GM12878 (cell line): Measurements from ENCODE around the gene NEK7. TPM values are rescaled to one million over a fixed set of nuclear protein-coding genes. Genes with fewer than 3 reads are reported as not detected.
A peak's percentile ranks its signal among the peaks of the same experiment; 100 is the strongest.

Experiments
- ATAC-seq: fragments of 200-7000 bp; cut with Tn5 transposase; 3 replicates; pipeline ENCODE4 v1.9.1; 2020; ENCODE audit warnings: mild to moderate bottlenecking, moderate library complexity
- BruUV-seq: library from RNA; stranded (reverse); fragments of 400-500 nt; replicated peaks from 2 replicates; lab custom pipeline; 2021; lab: Mats Ljungman, UMichigan
- CTCF ChIA-PET: fragments of 300-600 bp; sonication (Branson Sonifier 250); formaldehyde crosslinking; extraction: SDS; loops from one replicate; lab custom pipeline; 2021; ENCODE audit warnings: inconsistent platforms; lab: Yijun Ruan, JAX
- POLR2A ChIA-PET: fragments of 350-600 bp; formaldehyde crosslinking; extraction: SDS; loops from one replicate; lab custom pipeline; 2021; ENCODE audit warnings: inconsistent platforms; lab: Charles Lee
- RAD21 ChIA-PET: fragments of 300-600 bp; sonication (Branson Sonifier 250); formaldehyde crosslinking; loops from one replicate; lab custom pipeline; 2023; ENCODE audit warnings: antibody characterized with exemption; ENCODE audit not compliant: unreplicated experiment; lab: Charles Lee
- SMC1A ChIA-PET: fragments of 300-600 bp; sonication (Branson Sonifier 250); formaldehyde crosslinking; loops from one replicate; lab custom pipeline; 2023; ENCODE audit not compliant: unreplicated experiment, uncharacterized antibody; lab: Charles Lee
- DNase-seq: peaks from one replicate; pipeline ENCODE4 v3.0.0-alpha.2; 2011; ENCODE audit warnings: low read depth, low spot score
- FAIRE-seq: peaks from 3 replicates; lab custom pipeline; 2011; peaks lifted over from hg19 to GRCh38; lab: Jason Lieb, UNC
- H2AFZ ChIP-seq: 2 replicates; pipeline ENCODE4 v1.6.0; 2011; ENCODE audit warnings: low read depth, low read length, control low read depth; ENCODE audit not compliant: control insufficient read depth
- H3K27ac ChIP-seq: 2 replicates; pipeline ENCODE4 v1.5.1; 2011; ENCODE audit warnings: control low read depth; ENCODE audit not compliant: control insufficient read depth, insufficient read depth
- H3K27me3 ChIP-seq, 2 experiments: replicated peaks in 1 of 2; 2 replicates each; pipeline versions ENCODE4 v1.6.0 to v1.6.1; 2011; ENCODE audit warnings: low read length in 1 of 2; ENCODE audit not compliant: control insufficient read depth in 2 of 2, insufficient read depth in 2 of 2
- H3K36me3 ChIP-seq, 2 experiments: 2 replicates each; pipeline ENCODE4 v1.5.1; 2011; ENCODE audit warnings: low read length in 1 of 2; ENCODE audit not compliant: control insufficient read depth in 2 of 2, insufficient read depth in 2 of 2
- H3K4me1 ChIP-seq: 2 replicates; pipeline ENCODE4 v1.6.1; 2011; ENCODE audit warnings: mild to moderate bottlenecking, low read length, moderate library complexity, mixed read lengths; ENCODE audit not compliant: control insufficient read depth, insufficient read depth
- H3K4me2 ChIP-seq: 2 replicates; pipeline ENCODE4 v1.6.0; 2011; ENCODE audit warnings: control low read depth; ENCODE audit not compliant: control insufficient read depth, insufficient read depth
- H3K4me3 ChIP-seq: fragments of 200-600 bp; sonication (generic); 2 replicates; pipeline ENCODE4 v1.5.1; 2016
- H3K79me2 ChIP-seq: 2 replicates; pipeline ENCODE4 v1.6.0; 2011; ENCODE audit warnings: low read length; ENCODE audit not compliant: control insufficient read depth, insufficient read depth
- H3K9ac ChIP-seq: 2 replicates; pipeline ENCODE4 v1.8.0; 2011; ENCODE audit warnings: low read length, control low read depth, mixed read lengths; ENCODE audit not compliant: control insufficient read depth, insufficient read depth
- H3K9me3 ChIP-seq: replicated peaks from 3 replicates; pipeline ENCODE4 v1.5.1; 2011; ENCODE audit warnings: mild to moderate bottlenecking, low read length; ENCODE audit not compliant: control insufficient read depth, insufficient read depth
- H4K20me1 ChIP-seq: 2 replicates; pipeline ENCODE4 v1.6.0; 2011; ENCODE audit not compliant: control insufficient read depth, insufficient read depth
- CHD4 ChIP-seq: fragments of 200-600 bp; sonication (generic); IDR thresholded peaks from 2 replicates; pipeline ENCODE4 v1.6.1; 2016; ENCODE audit warnings: mild to moderate bottlenecking
- CREM ChIP-seq: IDR thresholded peaks from 2 replicates; pipeline ENCODE4 v1.6.1; 2014; ENCODE audit warnings: antibody characterized with exemption, low read depth
- ELK1 ChIP-seq: IDR thresholded peaks from 2 replicates; pipeline ENCODE4 v1.6.1; 2012; ENCODE audit warnings: low read depth, low read length, improper control_type of control experiment
- EZH2 ChIP-seq: IDR thresholded peaks from 2 replicates; pipeline ENCODE4 v1.6.1; 2012; ENCODE audit warnings: low read depth, mild to moderate bottlenecking, control low read depth, inconsistent platforms, low read length, borderline replicate concordance; ENCODE audit not compliant: control insufficient read depth
- FOXK2 ChIP-seq: fragments of 450-650 bp; IDR thresholded peaks from 2 replicates; pipeline ENCODE4 v1.6.1; 2017; ENCODE audit warnings: mild to moderate bottlenecking, moderate library complexity
- GABPA ChIP-seq: IDR thresholded peaks from 2 replicates; pipeline ENCODE4 v1.6.1; 2014; ENCODE audit warnings: antibody characterized with exemption, low read depth, mild to moderate bottlenecking, inconsistent platforms
- GATAD2B ChIP-seq: fragments of 450-650 bp; conservative IDR thresholded peaks from 2 replicates; pipeline ENCODE4 v1.6.1; 2017; ENCODE audit warnings: low read depth, mild to moderate bottlenecking, moderate library complexity
- KDM1A ChIP-seq: fragments of 200-600 bp; sonication (generic); IDR thresholded peaks from 2 replicates; pipeline ENCODE4 v1.6.1; 2016; ENCODE audit warnings: borderline replicate concordance
- MEF2A ChIP-seq: IDR thresholded peaks from 2 replicates; pipeline ENCODE4 v1.6.1; 2011; ENCODE audit warnings: low read depth, mild to moderate bottlenecking, low read length, moderate library complexity; ENCODE audit not compliant: insufficient read depth
- MTA2 ChIP-seq: fragments of 450-650 bp; IDR thresholded peaks from 2 replicates; pipeline ENCODE4 v1.6.1; 2016; ENCODE audit warnings: low read depth, mild to moderate bottlenecking, moderate library complexity
- NR2C2 ChIP-seq: IDR thresholded peaks from 2 replicates; pipeline ENCODE4 v1.6.1; 2011; ENCODE audit warnings: borderline replicate concordance, low read depth; ENCODE audit not compliant: control insufficient read depth, insufficient read length
- PML ChIP-seq: IDR thresholded peaks from 2 replicates; pipeline ENCODE4 v1.6.1; 2012; ENCODE audit warnings: low read length, inconsistent platforms
- SMAD1 ChIP-seq: fragments of 450-650 bp; IDR thresholded peaks from 2 replicates; pipeline ENCODE4 v1.6.1; 2018; ENCODE audit warnings: mild to moderate bottlenecking, low read depth; ENCODE audit not compliant: partially characterized antibody
- SMAD5 ChIP-seq: IDR thresholded peaks from 2 replicates; pipeline ENCODE4 v1.6.1; 2016; ENCODE audit warnings: antibody characterized with exemption, low read depth
- SPI1 ChIP-seq: IDR thresholded peaks from 2 replicates; pipeline ENCODE4 v1.6.1; 2011; ENCODE audit warnings: low read depth, mild to moderate bottlenecking, low read length, moderate library complexity, borderline replicate concordance; ENCODE audit not compliant: insufficient read depth
- SREBF1 ChIP-seq: IDR thresholded peaks from 2 replicates; pipeline ENCODE4 v1.6.1; 2012; ENCODE audit warnings: mild to moderate bottlenecking, low read length
- SUPT20H ChIP-seq: IDR thresholded peaks from 2 replicates; pipeline ENCODE4 v1.6.1; 2011; ENCODE audit warnings: low read depth, mild to moderate bottlenecking, low read length, moderate library complexity, borderline replicate concordance; ENCODE audit not compliant: control insufficient read depth
- ZNF217 ChIP-seq: fragments of 450-650 bp; IDR thresholded peaks from 2 replicates; pipeline ENCODE4 v1.6.1; 2017; ENCODE audit warnings: antibody characterized with exemption, mild to moderate bottlenecking
- ZNF384 ChIP-seq: IDR thresholded peaks from 2 replicates; pipeline ENCODE4 v1.6.1; 2012; ENCODE audit warnings: low read depth, mild to moderate bottlenecking, low read length, improper control_type of control experiment, borderline replicate concordance
- WGBS: methylation state at CpG from one replicate; pipeline ENCODE4 v1.1.6; 2016; ENCODE audit warnings: low lambda C conversion rate; ENCODE audit not compliant: insufficient replicate concordance, insufficient coverage; ENCODE audit errors: missing lambda C conversion rate; 5-methylcytosine and 5-hydroxymethylcytosine counted together
- in situ Hi-C: fragments of 300-500 bp; cut with MboI; formaldehyde crosslinking; loops from 9 replicates; pipeline ENCODE4 v1.14.3; 2018; ENCODE audit warnings: mixed read lengths
- intact Hi-C: fragments of 100-400 bp; cut with micrococcal nuclease; formaldehyde crosslinking; loops from one replicate; pipeline ENCODE4 v1.14.2; 2022; ENCODE audit not compliant: unreplicated experiment
- polyA plus RNA-seq, 11 experiments: library from polyadenylated mRNA; depleted of rRNA in 4 of 11; unstranded in 6 of 11; stranded (reverse) in 5 of 11; fragments of >200 nt; fragmentation: Nextera tagmentation in 4 of 11; fragmentation: Illumina TruSeq in 1 of 11; extraction: Ambion mirVana in 4 of 11; extraction: Trizol in 1 of 11; gene quantifications; 1 replicate in 1 of 11; 2 replicates in 10 of 11; pipeline versions ENCODE4 v1.2.1 to v1.2.3, GENCODE V29; 2011 to 2016; ENCODE audit warnings: inconsistent platforms in 2 of 11, missing spikeins in 2 of 11, low read depth in 1 of 11
- total RNA-seq, 4 experiments: library from RNA; depleted of rRNA in 3 of 4; stranded (reverse); fragments of >200 nt in 3 of 4; fragmentation: Illumina TruSeq in 1 of 4; extraction: Trizol in 1 of 4; gene quantifications; 2 replicates each; pipeline versions ENCODE4 v1.2.1 to v1.2.3, GENCODE V29; 2013 to 2021

Gene NEK7
- total and polyA plus RNA-seq, 10 of the 15 experiments (the other 5 are each of a cell fraction or from before 2014, with no cell fraction given): 9.4 to 77.7 (median 24.0) TPM

GRCh38 chr1:198281911-198282310 is 125.1 kb downstream of the NEK7 start:
- H3K27ac ChIP-seq: no peak overlapping the region
- H3K9ac ChIP-seq: no peak overlapping the region
- intact Hi-C loops: no loop called here
- TF ChIP-seq SMAD1: no peak
- TF ChIP-seq MEF2A: no peak
- TF ChIP-seq CHD4: no peak
- no peak overlapping the region for H2AFZ ChIP-seq
- DNase-seq (no peak), ATAC-seq (no peak), FAIRE-seq (no peak)
- ChIA-PET SMC1A (no interaction called here), POLR2A (no interaction called here), CTCF (no interaction called here), RAD21 (no interaction called here)
- H3K27me3 ChIP-seq: no peaks in the 10 kb centered on the region
- BruUV-seq: no TSS peak
- no peaks in the 10 kb centered on the region for H3K4me1 ChIP-seq
- no peaks in the 10 kb centered on the region for H4K20me1 ChIP-seq
- H3K9me3 ChIP-seq: no peaks in the 10 kb centered on the region
- 92% methylated on average over 1 of the region's 1 CpG for WGBS
- H3K4me2 ChIP-seq: no peak overlapping the region
- in situ Hi-C loops: no loop called here
- H3K79me2 ChIP-seq: no peaks in the 10 kb centered on the region
- no peaks in the 10 kb centered on the region for H3K36me3 ChIP-seq
- no peak overlapping the region for H3K4me3 ChIP-seq

GRCh38 chr1:198283222-198283621 is 126.4 kb downstream of the NEK7 start:
- RAD21 ChIA-PET: no interaction called here
- no peak for TF ChIP-seq PML
- TF ChIP-seq EZH2: no peak
- no peak for TF ChIP-seq FOXK2
- no peak for TF ChIP-seq CREM
- no peak for TF ChIP-seq MTA2
- no peak for TF ChIP-seq GABPA
- TF ChIP-seq GATAD2B: no peak
- no peak for TF ChIP-seq ELK1
- no peak for TF ChIP-seq SMAD5
- no peak for TF ChIP-seq SPI1
- TF ChIP-seq ZNF384: no peak
- TF ChIP-seq KDM1A: no peak
- TF ChIP-seq NR2C2: no peak
- TF ChIP-seq SREBF1: no peak
- TF ChIP-seq ZNF217: no peak
- no peak for TF ChIP-seq SUPT20H

More at GRCh38 chr1:198283222-198283621, 126.4 kb downstream of the NEK7 start:
- ChIA-PET POLR2A (no interaction called here), SMC1A (interaction anchor here (1.2 kb wide), 1 partner anchor 9 kb away, joined by 4 read pairs; no protein-coding TSS in a partner anchor), CTCF (no interaction called here)
- DNase-seq: no peak
- Histone ChIP-seq H3K79me2 (no peaks in the 10 kb centered on the region), H4K20me1 (no peaks in the 10 kb centered on the region), H3K27me3 (no peaks in the 10 kb centered on the region), H3K4me2 (no peak overlapping the region), H3K27ac (no peak overlapping the region), H3K4me1 (no peaks in the 10 kb centered on the region), H3K4me3 (no peak overlapping the region), H2AFZ (no peak overlapping the region), H3K9ac (no peak overlapping the region), H3K9me3 (no peaks in the 10 kb centered on the region), H3K36me3 (no peaks in the 10 kb centered on the region)
- in situ Hi-C loops: no loop called here
- 62% methylated on average over 6 of the region's 6 CpGs for WGBS
- no peak for FAIRE-seq
- peak; percentile 71 for ATAC-seq
- intact Hi-C loops: no loop called here
- BruUV-seq: no TSS peak
